ENCODE measurements around the gene URM1.

- no peak for TF ChIP-seq EP300 (IDR thresholded peaks at IDR 0.05; ENCODE audit: borderline replicate concordance)
- no peak for TF ChIP-seq CEBPB (IDR thresholded peaks at IDR 0.05)
- TF ChIP-seq RAD21 (IDR thresholded peaks at IDR 0.05; ENCODE audit: low read depth) = no peak
- TF ChIP-seq, protein P1, sequence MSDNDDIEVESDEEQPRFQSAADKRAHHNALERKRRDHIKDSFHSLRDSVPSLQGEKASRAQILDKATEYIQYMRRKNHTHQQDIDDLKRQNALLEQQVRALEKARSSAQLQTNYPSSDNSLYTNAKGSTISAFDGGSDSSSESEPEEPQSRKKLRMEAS (IDR thresholded peaks at IDR 0.05) = no peak
- TF ChIP-seq YY1 (IDR thresholded peaks at IDR 0.05; ENCODE audit: low read depth) = no peak
- TF ChIP-seq CREB1 (IDR thresholded peaks at IDR 0.05; ENCODE audit: low read depth) = no peak
- TF ChIP-seq NFIC (IDR thresholded peaks at IDR 0.05) = no peak
- no peak for TF ChIP-seq TCF12 (IDR thresholded peaks at IDR 0.05; ENCODE audit: low read depth)
- no peak for TF ChIP-seq FOXM1 (IDR thresholded peaks at IDR 0.05; ENCODE audit: borderline replicate concordance, low read depth)
- no peak for TF ChIP-seq TAF1 (IDR thresholded peaks at IDR 0.05; ENCODE audit: low read depth)
- no peak for TF ChIP-seq TEAD4 (IDR thresholded peaks at IDR 0.05)
- no peak for TF ChIP-seq ZBTB7A (IDR thresholded peaks at IDR 0.05; ENCODE audit: low read depth)
Observed at GRCh38 chr9:128389395-128390149, 18.4 kb downstream of the URM1 start.
